ENCODE measurements around the gene SRRM2.

SRRM2 gene

DNA sequence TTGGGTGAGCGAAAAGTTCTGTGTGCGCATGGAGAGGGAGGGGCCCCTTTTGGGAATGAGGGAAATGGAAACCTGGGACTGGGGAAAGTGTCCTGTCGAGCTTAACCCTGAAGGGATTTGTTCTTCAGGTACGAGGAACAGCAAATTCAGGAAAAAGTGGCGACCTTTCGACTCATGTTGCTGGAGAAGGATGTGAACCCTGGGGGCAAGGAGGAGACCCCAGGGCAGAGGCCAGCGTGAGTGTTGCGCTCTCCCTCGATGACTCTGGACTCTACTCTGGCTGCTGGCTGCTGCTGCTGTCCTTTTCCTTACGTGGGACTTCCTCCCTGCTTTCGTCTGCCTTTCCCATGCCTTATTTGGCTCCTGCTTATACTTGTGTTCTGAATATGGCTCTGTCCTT lies 4.9 kb downstream of the SRRM2 start:
- H3K9me3 ChIP-seq (ENCODE audit: control insufficient read depth in 5 of 5, low read length in 5 of 5), result no peaks in the 10 kb centered on the region
- H3K36me3 ChIP-seq (ENCODE audit: control insufficient read depth in 5 of 5, insufficient read depth in 5 of 5, low read length in 5 of 5), result peaks cover 22 to 61% (median 51%) of the 10 kb centered on the region in 5 donors
- no peaks in the 10 kb centered on the region for H3K27me3 ChIP-seq (ENCODE audit: control insufficient read depth in 5 of 5, insufficient read depth in 4 of 5, low read length in 5 of 5)
- no peak overlapping the region for H3K4me3 ChIP-seq (ENCODE audit: low read depth in 1 of 5, low read length in 5 of 5)
- H3K27ac ChIP-seq (ENCODE audit: low read depth, low read length), result no peak overlapping the region
- peaks cover 10 to 47% (median 44%) of the 10 kb centered on the region in 5 donors for H3K4me1 ChIP-seq (ENCODE audit: control insufficient read depth in 5 of 5, insufficient read depth in 5 of 5, low read length in 5 of 5)
- peak overlapping the region in 1 of 5 donors; percentile 8 for H3K9ac ChIP-seq (ENCODE audit: low read length in 5 of 5)

DNA sequence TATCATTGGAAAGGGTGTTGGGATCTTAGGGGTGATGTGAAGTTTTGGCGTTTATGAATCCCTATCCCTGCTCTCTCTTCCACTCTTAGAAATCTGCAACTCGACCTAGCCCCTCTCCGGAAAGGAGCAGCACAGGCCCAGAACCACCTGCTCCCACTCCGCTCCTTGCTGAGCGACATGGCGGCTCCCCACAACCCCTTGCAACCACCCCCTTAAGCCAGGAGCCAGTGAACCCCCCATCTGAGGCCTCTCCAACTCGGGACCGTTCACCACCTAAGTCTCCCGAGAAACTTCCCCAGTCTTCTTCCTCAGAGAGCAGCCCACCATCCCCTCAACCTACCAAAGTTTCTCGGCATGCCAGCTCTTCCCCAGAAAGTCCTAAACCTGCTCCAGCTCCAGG lies 9.0 kb downstream of the SRRM2 start:
- Histone ChIP-seq H3K4me3 (ENCODE audit: low read depth in 1 of 5, low read length in 5 of 5) (no peak overlapping the region), H3K9me3 (ENCODE audit: control insufficient read depth in 5 of 5, low read length in 5 of 5) (no peaks in the 10 kb centered on the region), H3K27me3 (ENCODE audit: control insufficient read depth in 5 of 5, insufficient read depth in 4 of 5, low read length in 5 of 5) (no peaks in the 10 kb centered on the region), H3K36me3 (ENCODE audit: control insufficient read depth in 5 of 5, insufficient read depth in 5 of 5, low read length in 5 of 5) (peaks cover 34 to 100% (median 92%) of the 10 kb centered on the region in 5 donors), H3K27ac (ENCODE audit: low read depth, low read length) (no peak overlapping the region), H3K9ac (ENCODE audit: low read length in 5 of 5) (no peak overlapping the region), H3K4me1 (ENCODE audit: control insufficient read depth in 5 of 5, insufficient read depth in 5 of 5, low read length in 5 of 5) (peaks cover 3 to 21% (median 12%) of the 10 kb centered on the region in 5 donors)

DNA sequence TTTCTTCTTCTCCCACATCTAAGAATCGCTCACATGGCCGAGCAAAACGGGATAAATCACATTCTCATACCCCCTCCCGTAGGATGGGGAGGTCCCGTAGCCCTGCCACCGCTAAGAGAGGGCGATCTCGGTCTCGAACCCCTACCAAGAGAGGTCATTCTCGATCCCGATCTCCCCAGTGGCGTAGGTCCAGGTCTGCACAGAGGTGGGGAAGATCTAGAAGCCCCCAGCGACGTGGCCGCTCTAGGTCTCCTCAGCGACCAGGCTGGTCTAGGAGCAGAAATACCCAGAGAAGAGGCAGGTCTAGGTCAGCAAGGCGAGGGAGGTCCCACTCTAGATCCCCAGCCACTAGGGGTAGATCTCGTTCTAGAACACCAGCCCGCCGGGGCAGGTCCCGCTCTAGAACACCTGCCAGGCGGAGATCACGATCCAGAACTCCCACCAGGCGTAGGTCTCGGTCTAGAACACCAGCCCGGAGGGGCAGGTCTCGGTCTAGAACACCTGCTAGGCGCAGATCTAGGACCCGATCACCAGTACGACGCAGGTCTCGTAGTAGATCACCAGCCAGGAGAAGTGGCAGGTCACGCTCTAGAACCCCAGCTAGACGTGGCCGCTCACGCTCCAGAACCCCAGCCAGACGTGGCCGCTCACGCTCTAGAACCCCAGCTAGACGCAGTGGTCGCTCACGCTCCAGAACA lies 9.6 kb downstream of the SRRM2 start:
- no peak overlapping the region for H3K4me3 ChIP-seq (ENCODE audit: low read depth in 1 of 5, low read length in 5 of 5)
- no peak overlapping the region for H3K27ac ChIP-seq (ENCODE audit: low read depth, low read length)
- peaks cover 3 to 18% (median 10%) of the 10 kb centered on the region in 5 donors for H3K4me1 ChIP-seq (ENCODE audit: control insufficient read depth in 5 of 5, insufficient read depth in 5 of 5, low read length in 5 of 5)
- H3K36me3 ChIP-seq (ENCODE audit: control insufficient read depth in 5 of 5, insufficient read depth in 5 of 5, low read length in 5 of 5), result peaks cover 34 to 100% (median 98%) of the 10 kb centered on the region in 5 donors
- no peaks in the 10 kb centered on the region for H3K9me3 ChIP-seq (ENCODE audit: control insufficient read depth in 5 of 5, low read length in 5 of 5)
- no peaks in the 10 kb centered on the region for H3K27me3 ChIP-seq (ENCODE audit: control insufficient read depth in 5 of 5, insufficient read depth in 4 of 5, low read length in 5 of 5)
- H3K9ac ChIP-seq (ENCODE audit: low read length in 5 of 5), result no peak overlapping the region

DNA sequence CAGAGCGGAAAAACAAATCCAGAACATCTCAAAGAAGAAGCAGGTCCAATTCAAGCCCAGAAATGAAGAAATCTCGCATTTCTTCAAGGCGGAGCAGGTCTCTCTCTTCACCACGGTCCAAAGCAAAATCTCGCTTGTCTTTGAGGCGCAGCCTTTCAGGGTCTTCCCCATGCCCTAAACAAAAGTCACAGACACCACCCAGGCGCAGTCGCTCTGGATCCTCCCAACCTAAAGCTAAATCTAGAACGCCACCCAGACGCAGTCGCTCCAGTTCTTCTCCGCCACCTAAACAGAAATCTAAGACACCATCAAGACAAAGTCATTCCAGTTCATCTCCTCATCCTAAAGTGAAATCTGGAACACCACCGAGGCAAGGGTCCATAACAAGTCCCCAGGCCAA lies 10.3 kb downstream of the SRRM2 start:
- peaks cover 1 to 15% (median 9%) of the 10 kb centered on the region in 5 donors for H3K4me1 ChIP-seq (ENCODE audit: control insufficient read depth in 5 of 5, insufficient read depth in 5 of 5, low read length in 5 of 5)
- no peak overlapping the region for H3K4me3 ChIP-seq (ENCODE audit: low read depth in 1 of 5, low read length in 5 of 5)
- H3K27ac ChIP-seq (ENCODE audit: low read depth, low read length), result no peak overlapping the region
- H3K36me3 ChIP-seq (ENCODE audit: control insufficient read depth in 5 of 5, insufficient read depth in 5 of 5, low read length in 5 of 5), result peaks cover 34 to 100% (median 100%) of the 10 kb centered on the region in 5 donors
- H3K9me3 ChIP-seq (ENCODE audit: control insufficient read depth in 5 of 5, low read length in 5 of 5), result no peaks in the 10 kb centered on the region
- H3K9ac ChIP-seq (ENCODE audit: low read length in 5 of 5), result no peak overlapping the region
- no peaks in the 10 kb centered on the region for H3K27me3 ChIP-seq (ENCODE audit: control insufficient read depth in 5 of 5, insufficient read depth in 4 of 5, low read length in 5 of 5)

DNA sequence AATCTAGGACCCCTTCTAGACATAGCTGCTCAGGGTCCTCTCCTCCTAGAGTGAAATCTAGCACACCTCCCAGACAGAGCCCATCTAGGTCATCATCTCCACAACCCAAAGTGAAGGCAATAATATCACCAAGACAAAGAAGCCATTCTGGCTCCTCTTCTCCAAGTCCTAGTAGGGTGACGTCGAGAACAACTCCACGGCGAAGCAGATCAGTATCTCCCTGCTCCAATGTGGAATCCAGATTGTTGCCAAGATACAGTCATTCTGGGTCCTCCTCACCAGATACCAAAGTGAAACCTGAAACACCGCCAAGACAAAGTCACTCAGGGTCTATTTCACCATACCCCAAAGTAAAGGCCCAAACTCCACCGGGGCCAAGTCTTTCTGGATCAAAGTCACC lies 10.7 kb downstream of the SRRM2 start:
- Histone ChIP-seq H3K9ac (ENCODE audit: low read length in 5 of 5) (no peak overlapping the region), H3K4me3 (ENCODE audit: low read depth in 1 of 5, low read length in 5 of 5) (no peak overlapping the region), H3K9me3 (ENCODE audit: control insufficient read depth in 5 of 5, low read length in 5 of 5) (no peaks in the 10 kb centered on the region), H3K27ac (ENCODE audit: low read depth, low read length) (no peak overlapping the region), H3K4me1 (ENCODE audit: control insufficient read depth in 5 of 5, insufficient read depth in 5 of 5, low read length in 5 of 5) (peaks cover 1 to 17% (median 14%) of the 10 kb centered on the region in 5 donors), H3K27me3 (ENCODE audit: control insufficient read depth in 5 of 5, insufficient read depth in 4 of 5, low read length in 5 of 5) (no peaks in the 10 kb centered on the region), H3K36me3 (ENCODE audit: control insufficient read depth in 5 of 5, insufficient read depth in 5 of 5, low read length in 5 of 5) (peaks cover 34 to 100% (median 100%) of the 10 kb centered on the region in 5 donors)

DNA sequence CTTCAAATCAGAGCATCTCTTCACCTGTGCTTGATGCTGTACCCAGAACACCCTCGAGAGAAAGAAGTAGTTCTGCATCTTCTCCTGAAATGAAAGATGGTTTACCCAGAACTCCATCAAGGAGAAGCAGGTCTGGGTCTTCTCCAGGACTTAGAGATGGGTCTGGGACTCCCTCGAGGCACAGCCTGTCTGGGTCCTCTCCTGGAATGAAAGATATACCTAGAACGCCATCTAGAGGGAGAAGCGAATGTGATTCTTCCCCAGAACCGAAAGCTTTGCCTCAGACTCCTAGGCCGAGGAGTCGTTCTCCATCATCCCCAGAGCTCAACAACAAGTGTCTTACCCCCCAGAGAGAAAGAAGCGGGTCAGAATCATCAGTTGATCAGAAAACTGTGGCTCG lies 12.3 kb downstream of the SRRM2 start:
- Histone ChIP-seq H3K4me3 (ENCODE audit: low read depth in 1 of 5, low read length in 5 of 5) (no peak overlapping the region), H3K9me3 (ENCODE audit: control insufficient read depth in 5 of 5, low read length in 5 of 5) (no peaks in the 10 kb centered on the region)

DNA sequence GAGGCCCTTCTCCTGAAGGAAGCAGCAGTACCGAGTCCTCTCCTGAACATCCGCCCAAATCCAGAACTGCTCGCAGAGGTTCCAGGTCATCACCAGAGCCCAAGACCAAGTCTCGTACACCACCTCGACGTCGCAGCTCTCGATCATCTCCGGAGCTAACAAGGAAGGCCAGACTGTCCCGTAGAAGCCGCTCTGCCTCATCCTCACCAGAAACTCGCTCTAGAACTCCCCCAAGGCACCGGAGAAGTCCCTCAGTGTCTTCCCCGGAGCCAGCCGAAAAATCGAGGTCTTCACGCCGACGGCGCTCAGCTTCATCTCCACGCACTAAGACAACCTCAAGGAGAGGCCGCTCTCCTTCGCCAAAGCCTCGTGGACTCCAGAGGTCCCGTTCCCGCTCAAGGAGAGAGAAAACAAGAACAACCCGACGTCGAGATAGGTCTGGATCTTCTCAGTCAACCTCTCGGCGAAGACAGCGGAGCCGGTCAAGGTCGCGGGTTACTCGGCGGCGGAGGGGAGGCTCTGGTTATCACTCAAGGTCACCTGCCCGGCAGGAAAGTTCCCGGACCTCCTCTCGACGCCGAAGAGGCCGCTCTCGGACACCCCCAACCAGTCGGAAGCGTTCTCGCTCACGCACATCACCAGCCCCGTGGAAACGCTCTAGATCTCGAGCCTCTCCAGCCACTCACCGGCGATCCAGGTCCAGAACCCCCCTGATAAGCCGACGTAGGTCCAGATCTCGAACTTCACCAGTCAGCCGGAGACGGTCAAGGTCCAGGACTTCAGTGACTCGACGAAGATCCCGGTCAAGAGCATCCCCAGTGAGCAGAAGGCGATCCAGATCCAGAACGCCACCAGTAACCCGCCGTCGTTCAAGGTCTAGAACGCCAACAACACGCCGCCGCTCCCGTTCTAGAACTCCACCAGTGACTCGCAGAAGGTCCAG lies 13.3 kb downstream of the SRRM2 start:
- Histone ChIP-seq H3K4me3 (ENCODE audit: low read depth in 1 of 5, low read length in 5 of 5) (no peak overlapping the region), H3K36me3 (ENCODE audit: control insufficient read depth in 5 of 5, insufficient read depth in 5 of 5, low read length in 5 of 5) (peaks cover 18 to 100% (median 100%) of the 10 kb centered on the region in 5 donors), H3K4me1 (ENCODE audit: control insufficient read depth in 5 of 5, insufficient read depth in 5 of 5, low read length in 5 of 5) (peaks cover 3 to 36% (median 26%) of the 10 kb centered on the region in 5 donors), H3K27ac (ENCODE audit: low read depth, low read length) (no peak overlapping the region), H3K27me3 (ENCODE audit: control insufficient read depth in 5 of 5, insufficient read depth in 4 of 5, low read length in 5 of 5) (no peaks in the 10 kb centered on the region), H3K9me3 (ENCODE audit: control insufficient read depth in 5 of 5, low read length in 5 of 5) (no peaks in the 10 kb centered on the region), H3K9ac (ENCODE audit: low read length in 5 of 5) (no peak overlapping the region)

More for the DNA sequence above, 12.3 kb downstream of the SRRM2 start:
- H3K36me3 ChIP-seq (ENCODE audit: control insufficient read depth in 5 of 5, insufficient read depth in 5 of 5, low read length in 5 of 5), result peaks cover 23 to 100% (median 100%) of the 10 kb centered on the region in 5 donors
- no peaks in the 10 kb centered on the region for H3K27me3 ChIP-seq (ENCODE audit: control insufficient read depth in 5 of 5, insufficient read depth in 4 of 5, low read length in 5 of 5)
- no peak overlapping the region for H3K9ac ChIP-seq (ENCODE audit: low read length in 5 of 5)
- H3K27ac ChIP-seq (ENCODE audit: low read depth, low read length), result no peak overlapping the region
- H3K4me1 ChIP-seq (ENCODE audit: control insufficient read depth in 5 of 5, insufficient read depth in 5 of 5, low read length in 5 of 5), result peaks cover 3 to 32% (median 26%) of the 10 kb centered on the region in 5 donors

DNA sequence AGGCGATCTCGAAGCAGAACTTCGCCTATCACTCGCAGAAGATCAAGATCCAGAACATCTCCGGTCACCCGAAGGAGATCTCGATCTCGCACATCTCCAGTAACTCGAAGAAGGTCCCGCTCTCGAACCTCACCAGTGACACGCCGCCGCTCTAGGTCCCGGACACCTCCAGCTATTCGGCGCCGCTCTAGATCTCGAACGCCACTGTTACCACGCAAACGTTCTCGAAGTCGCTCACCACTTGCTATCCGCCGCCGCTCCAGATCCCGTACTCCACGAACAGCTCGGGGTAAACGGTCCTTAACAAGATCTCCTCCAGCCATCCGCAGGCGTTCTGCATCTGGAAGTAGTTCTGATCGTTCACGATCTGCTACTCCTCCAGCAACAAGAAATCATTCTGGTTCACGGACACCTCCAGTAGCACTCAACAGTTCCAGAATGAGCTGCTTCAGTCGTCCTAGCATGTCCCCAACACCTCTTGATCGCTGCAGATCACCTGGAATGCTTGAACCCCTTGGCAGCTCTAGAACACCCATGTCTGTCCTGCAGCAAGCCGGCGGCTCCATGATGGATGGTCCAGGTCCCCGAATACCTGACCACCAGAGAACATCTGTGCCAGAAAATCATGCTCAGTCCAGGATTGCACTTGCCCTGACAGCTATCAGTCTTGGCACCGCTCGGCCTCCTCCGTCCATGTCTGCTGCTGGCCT lies 14.1 kb downstream of the SRRM2 start:
- peaks cover 12 to 100% (median 100%) of the 10 kb centered on the region in 5 donors for H3K36me3 ChIP-seq (ENCODE audit: control insufficient read depth in 5 of 5, insufficient read depth in 5 of 5, low read length in 5 of 5)
- no peak overlapping the region for H3K9ac ChIP-seq (ENCODE audit: low read length in 5 of 5)
- H3K27me3 ChIP-seq (ENCODE audit: control insufficient read depth in 5 of 5, insufficient read depth in 4 of 5, low read length in 5 of 5), result no peaks in the 10 kb centered on the region
- H3K4me3 ChIP-seq (ENCODE audit: low read depth in 1 of 5, low read length in 5 of 5), result no peak overlapping the region
- no peak overlapping the region for H3K27ac ChIP-seq (ENCODE audit: low read depth, low read length)
- H3K4me1 ChIP-seq (ENCODE audit: control insufficient read depth in 5 of 5, insufficient read depth in 5 of 5, low read length in 5 of 5), result peaks cover 3 to 41% (median 26%) of the 10 kb centered on the region in 5 donors
- H3K9me3 ChIP-seq (ENCODE audit: control insufficient read depth in 5 of 5, low read length in 5 of 5), result no peaks in the 10 kb centered on the region

DNA sequence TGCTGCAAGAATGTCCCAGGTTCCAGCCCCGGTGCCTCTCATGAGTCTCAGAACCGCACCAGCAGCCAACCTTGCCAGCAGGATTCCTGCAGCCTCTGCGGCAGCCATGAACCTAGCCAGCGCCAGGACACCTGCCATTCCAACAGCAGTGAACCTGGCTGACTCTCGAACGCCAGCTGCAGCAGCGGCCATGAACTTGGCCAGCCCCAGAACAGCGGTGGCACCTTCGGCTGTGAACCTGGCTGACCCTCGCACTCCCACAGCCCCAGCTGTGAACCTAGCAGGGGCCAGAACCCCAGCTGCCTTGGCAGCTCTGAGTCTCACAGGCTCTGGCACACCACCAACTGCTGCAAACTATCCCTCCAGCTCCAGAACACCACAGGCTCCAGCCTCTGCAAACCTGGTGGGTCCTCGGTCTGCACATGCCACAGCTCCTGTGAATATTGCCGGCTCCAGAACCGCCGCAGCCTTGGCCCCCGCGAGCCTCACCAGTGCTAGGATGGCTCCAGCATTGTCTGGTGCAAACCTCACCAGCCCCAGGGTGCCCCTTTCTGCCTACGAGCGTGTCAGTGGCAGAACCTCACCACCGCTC lies 14.8 kb downstream of the SRRM2 start:
- Histone ChIP-seq H3K4me1 (ENCODE audit: control insufficient read depth in 5 of 5, insufficient read depth in 5 of 5, low read length in 5 of 5) (peaks cover 3 to 42% (median 26%) of the 10 kb centered on the region in 5 donors), H3K9me3 (ENCODE audit: control insufficient read depth in 5 of 5, low read length in 5 of 5) (no peaks in the 10 kb centered on the region), H3K27me3 (ENCODE audit: control insufficient read depth in 5 of 5, insufficient read depth in 4 of 5, low read length in 5 of 5) (no peaks in the 10 kb centered on the region), H3K9ac (ENCODE audit: low read length in 5 of 5) (no peak overlapping the region), H3K36me3 (ENCODE audit: control insufficient read depth in 5 of 5, insufficient read depth in 5 of 5, low read length in 5 of 5) (peaks cover 12 to 100% (median 100%) of the 10 kb centered on the region in 5 donors), H3K27ac (ENCODE audit: low read depth, low read length) (no peak overlapping the region), H3K4me3 (ENCODE audit: low read depth in 1 of 5, low read length in 5 of 5) (no peak overlapping the region)
